Measurements from ENCODE around the gene C11orf58. TPM values are rescaled to one million over a fixed set of nuclear protein-coding genes. Genes with fewer than 3 reads are reported as not detected.

Gene C11orf58
- polyA plus RNA-seq, 3 donors: 44.8 to 102 (median 94.5) TPM

DNA sequence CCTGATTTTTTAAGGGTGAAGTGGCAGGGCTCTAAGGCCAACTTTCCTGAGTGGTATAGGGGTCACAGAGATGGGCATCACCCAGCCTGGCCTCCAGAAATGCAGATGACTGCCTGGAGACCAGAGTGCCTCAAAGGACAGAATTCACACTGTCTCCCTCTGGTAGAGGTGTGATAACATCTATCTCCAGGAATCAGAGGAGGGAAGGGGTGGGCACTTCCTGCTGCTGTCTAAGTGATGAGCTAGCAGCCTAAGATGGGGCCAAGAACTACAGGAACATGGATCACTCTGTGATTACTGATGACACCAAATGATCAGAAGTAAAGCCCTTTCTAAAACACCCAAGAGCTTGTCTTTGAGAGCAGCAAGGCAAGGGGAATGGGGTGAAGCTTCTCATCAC, 61.9 kb downstream of the C11orf58 start:
- H3K4me3 Mint-ChIP-seq: no peak overlapping the region
- peak overlapping the region in 1 of 7 donors; percentile 24 for H3K27ac Mint-ChIP-seq
- TF ChIP-seq, protein P1, sequence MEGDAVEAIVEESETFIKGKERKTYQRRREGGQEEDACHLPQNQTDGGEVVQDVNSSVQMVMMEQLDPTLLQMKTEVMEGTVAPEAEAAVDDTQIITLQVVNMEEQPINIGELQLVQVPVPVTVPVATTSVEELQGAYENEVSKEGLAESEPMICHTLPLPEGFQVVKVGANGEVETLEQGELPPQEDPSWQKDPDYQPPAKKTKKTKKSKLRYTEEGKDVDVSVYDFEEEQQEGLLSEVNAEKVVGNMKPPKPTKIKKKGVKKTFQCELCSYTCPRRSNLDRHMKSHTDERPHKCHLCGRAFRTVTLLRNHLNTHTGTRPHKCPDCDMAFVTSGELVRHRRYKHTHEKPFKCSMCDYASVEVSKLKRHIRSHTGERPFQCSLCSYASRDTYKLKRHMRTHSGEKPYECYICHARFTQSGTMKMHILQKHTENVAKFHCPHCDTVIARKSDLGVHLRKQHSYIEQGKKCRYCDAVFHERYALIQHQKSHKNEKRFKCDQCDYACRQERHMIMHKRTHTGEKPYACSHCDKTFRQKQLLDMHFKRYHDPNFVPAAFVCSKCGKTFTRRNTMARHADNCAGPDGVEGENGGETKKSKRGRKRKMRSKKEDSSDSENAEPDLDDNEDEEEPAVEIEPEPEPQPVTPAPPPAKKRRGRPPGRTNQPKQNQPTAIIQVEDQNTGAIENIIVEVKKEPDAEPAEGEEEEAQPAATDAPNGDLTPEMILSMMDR (IDR thresholded peaks at IDR 0.05): no peak
- no peaks in the 10 kb centered on the region for H3K27me3 Mint-ChIP-seq (ENCODE audit: low read depth in 3 of 3)
- Histone ChIP-seq H3K4me2 (replicated peaks; ENCODE audit: extremely low read depth, low read length, poor library complexity, severe bottlenecking) (no peak overlapping the region), H2AFZ (ENCODE audit: insufficient read depth, low read depth, low read length, poor library complexity, severe bottlenecking) (no peak overlapping the region), H3K9me3 (replicated peaks in 1 of 2; ENCODE audit: control insufficient read depth in 1 of 2, insufficient read depth in 1 of 2, low read length in 2 of 2) (no peaks in the 10 kb centered on the region), H3K9ac (ENCODE audit: insufficient read depth, low read length, poor library complexity, severe bottlenecking) (no peak overlapping the region), H3K4me3 (replicated peaks in 1 of 3; ENCODE audit: low read depth in 2 of 3, low read length in 3 of 3) (no peak overlapping the region), H4K20me1 (ENCODE audit: insufficient read depth, low read length) (no peaks in the 10 kb centered on the region), H3K4me1 (ENCODE audit: control insufficient read depth in 1 of 2, insufficient read depth in 2 of 2, low read length in 2 of 2) (peaks cover 17 to 25% of the 10 kb centered on the region in 2 donors), H3K79me2 (ENCODE audit: insufficient read depth, low read length) (no peaks in the 10 kb centered on the region), H3K27me3 (ENCODE audit: control insufficient read depth in 2 of 2, insufficient read depth in 2 of 2, low read length in 2 of 2) (no peaks in the 10 kb centered on the region), H3K27ac (ENCODE audit: low read depth in 1 of 2, low read length in 2 of 2) (no peak overlapping the region), H3K36me3 (replicated peaks in 1 of 2; ENCODE audit: control insufficient read depth in 1 of 2, insufficient read depth in 2 of 2, low read length in 2 of 2) (no peaks in the 10 kb centered on the region)
- no peak for DNase-seq
- peaks cover 0 to 2% of the 10 kb centered on the region in 2 donors for H3K36me3 Mint-ChIP-seq
- H3K4me1 Mint-ChIP-seq: peaks cover 23% of the 10 kb centered on the region
- H3K9me3 Mint-ChIP-seq: no peaks in the 10 kb centered on the region
- intact Hi-C loops (cut with micrococcal nuclease): no loop called here

DNA sequence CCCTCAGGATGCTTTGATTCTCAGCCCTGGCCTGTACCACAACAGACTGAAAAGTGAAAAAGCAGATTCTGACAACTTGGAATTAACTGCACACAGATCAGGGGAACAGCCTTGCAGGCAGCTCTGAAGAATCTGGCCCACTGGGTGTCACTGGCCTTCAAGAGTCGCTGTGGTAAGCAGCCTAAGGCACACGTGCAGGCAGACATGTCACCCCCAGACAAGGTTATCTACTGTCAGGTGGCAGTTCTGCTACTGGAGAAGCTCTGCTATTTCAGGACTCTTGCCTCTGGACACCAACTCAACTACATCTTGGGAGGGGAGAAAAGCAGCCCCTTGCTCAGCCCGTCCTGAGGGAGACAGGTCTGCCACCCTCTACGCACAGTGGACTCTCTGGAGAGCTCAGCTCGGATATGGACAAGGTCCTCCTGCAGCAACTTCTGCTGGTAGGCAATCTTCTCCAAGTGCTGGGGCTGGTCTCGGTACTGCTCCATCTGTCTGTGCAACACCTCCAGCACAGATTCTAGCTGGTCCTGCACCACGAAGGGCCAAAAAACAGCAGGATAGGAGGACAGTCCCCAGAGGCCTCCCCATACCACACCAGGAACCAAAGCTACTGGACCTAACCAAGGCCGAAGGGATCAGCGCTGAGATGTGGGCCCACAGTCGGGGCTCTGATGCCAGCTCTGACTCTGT, 63.0 kb downstream of the C11orf58 start:
- no peak overlapping the region for H2AFZ ChIP-seq (ENCODE audit: insufficient read depth, low read depth, low read length, poor library complexity, severe bottlenecking)
- peaks cover 17 to 25% of the 10 kb centered on the region in 2 donors for H3K4me1 ChIP-seq (ENCODE audit: control insufficient read depth in 1 of 2, insufficient read depth in 2 of 2, low read length in 2 of 2)
- no peak overlapping the region for H3K4me3 ChIP-seq (replicated peaks in 1 of 3; ENCODE audit: low read depth in 2 of 3, low read length in 3 of 3)
- 97% methylated on average over 4 of the region's 10 CpGs for WGBS (ENCODE audit: insufficient coverage)
- TF ChIP-seq, protein P1 (IDR thresholded peaks at IDR 0.05): no peak
- no peaks in the 10 kb centered on the region for H3K9me3 ChIP-seq (replicated peaks in 1 of 2; ENCODE audit: control insufficient read depth in 1 of 2, insufficient read depth in 1 of 2, low read length in 2 of 2)
- H3K27ac ChIP-seq (ENCODE audit: low read depth in 1 of 2, low read length in 2 of 2): no peak overlapping the region
- H3K27me3 ChIP-seq (ENCODE audit: control insufficient read depth in 2 of 2, insufficient read depth in 2 of 2, low read length in 2 of 2): no peaks in the 10 kb centered on the region
- H3K36me3 ChIP-seq (replicated peaks in 1 of 2; ENCODE audit: control insufficient read depth in 1 of 2, insufficient read depth in 2 of 2, low read length in 2 of 2): no peaks in the 10 kb centered on the region
- Mint-ChIP-seq H3K9me3 (no peaks in the 10 kb centered on the region), H3K4me1 (peaks cover 23% of the 10 kb centered on the region), H3K4me3 (no peak overlapping the region), H3K36me3 (peaks cover 0 to 2% of the 10 kb centered on the region in 2 donors), H3K27ac (no peak overlapping the region), H3K27me3 (ENCODE audit: low read depth in 3 of 3) (no peaks in the 10 kb centered on the region)
- intact Hi-C loops (cut with micrococcal nuclease): no loop called here
- H4K20me1 ChIP-seq (ENCODE audit: insufficient read depth, low read length): no peaks in the 10 kb centered on the region
- no peak overlapping the region for H3K9ac ChIP-seq (ENCODE audit: insufficient read depth, low read length, poor library complexity, severe bottlenecking)
- no peaks in the 10 kb centered on the region for H3K79me2 ChIP-seq (ENCODE audit: insufficient read depth, low read length)
- DNase-seq: no peak
- H3K4me2 ChIP-seq (replicated peaks; ENCODE audit: extremely low read depth, low read length, poor library complexity, severe bottlenecking): no peak overlapping the region

Data from CD14-positive monocyte (primary cell).